GM18873 (cell line): ENCODE results near the gene REG1A.

Experiments
- ATAC-seq: cut with Tn5 transposase; IDR thresholded peaks from one replicate; pipeline ENCODE4 v1.9.1; 2021; ENCODE audit warnings: mild to moderate bottlenecking, moderate library complexity, moderate number of reproducible peaks; ENCODE audit not compliant: unreplicated experiment, low FRiP score

The REG1A gene

GRCh38 chr2:79120194-79120713 is at the start of gene REG1A:
Gene REG1A (plus strand): TSS chr2:79120488. CDS start chr2:79120862, 374 bp downstream.
- no peak for ATAC-seq

- no peak for ATAC-seq
Observed at GRCh38 chr2:79071078-79071477, 49.2 kb upstream of the REG1A start.

GRCh38 chr2:79082987-79083386 is 37.3 kb upstream of the REG1A start:
- ATAC-seq = no peak

GRCh38 chr2:79083597-79084251 is 36.6 kb upstream of the REG1A start:
- no peak for ATAC-seq

- no peak for ATAC-seq
Observed at GRCh38 chr2:79084495-79085135, 35.7 kb upstream of the REG1A start.

GRCh38 chr2:79085382-79085781 is 34.9 kb upstream of the REG1A start:
- no peak for ATAC-seq

GRCh38 chr2:79086255-79086654 is 34.0 kb upstream of the REG1A start:
- no peak for ATAC-seq

- ATAC-seq = no peak
Observed at GRCh38 chr2:79087785-79088364, 32.4 kb upstream of the REG1A start, which contains the start of gene REG1B. Gene REG1B (minus strand): TSS chr2:79087993. CDS start chr2:79087612, 381 bp downstream.

- ATAC-seq = no peak
Observed at GRCh38 chr2:79090693-79091092, 29.6 kb upstream of the REG1A start.

GRCh38 chr2:79097843-79098242 is 22.4 kb upstream of the REG1A start:
- no peak for ATAC-seq

GRCh38 chr2:79099140-79099686 is 21.1 kb upstream of the REG1A start:
- no peak for ATAC-seq

GRCh38 chr2:79100285-79100684 is 20.0 kb upstream of the REG1A start:
- ATAC-seq = no peak

GRCh38 chr2:79101024-79101423 is 19.3 kb upstream of the REG1A start:
- no peak for ATAC-seq

GRCh38 chr2:79103214-79103613 is 17.1 kb upstream of the REG1A start:
- ATAC-seq = no peak

GRCh38 chr2:79105259-79105658 is 15.0 kb upstream of the REG1A start:
- no peak for ATAC-seq

GRCh38 chr2:79112269-79112668 is 8.0 kb upstream of the REG1A start:
- ATAC-seq = no peak

- ATAC-seq = no peak
Observed at GRCh38 chr2:79114797-79115494, 5.3 kb upstream of the REG1A start.

GRCh38 chr2:79116997-79117928 is 3.0 kb upstream of the REG1A start:
- no peak for ATAC-seq

- no peak for ATAC-seq
Observed at GRCh38 chr2:79122676-79123075, 2.4 kb downstream of the REG1A start.
